ENCODE data around the gene IL1R2. TPM values are rescaled to one million over a fixed set of nuclear protein-coding genes. Genes with fewer than 3 reads are reported as not detected.

IL1R2 gene
- total and polyA plus RNA-seq, 2 of the 8 experiments (the other 6 are each of a cell fraction or from before 2014, with no cell fraction given), result 0.06 TPM; not detected in 1

DNA sequence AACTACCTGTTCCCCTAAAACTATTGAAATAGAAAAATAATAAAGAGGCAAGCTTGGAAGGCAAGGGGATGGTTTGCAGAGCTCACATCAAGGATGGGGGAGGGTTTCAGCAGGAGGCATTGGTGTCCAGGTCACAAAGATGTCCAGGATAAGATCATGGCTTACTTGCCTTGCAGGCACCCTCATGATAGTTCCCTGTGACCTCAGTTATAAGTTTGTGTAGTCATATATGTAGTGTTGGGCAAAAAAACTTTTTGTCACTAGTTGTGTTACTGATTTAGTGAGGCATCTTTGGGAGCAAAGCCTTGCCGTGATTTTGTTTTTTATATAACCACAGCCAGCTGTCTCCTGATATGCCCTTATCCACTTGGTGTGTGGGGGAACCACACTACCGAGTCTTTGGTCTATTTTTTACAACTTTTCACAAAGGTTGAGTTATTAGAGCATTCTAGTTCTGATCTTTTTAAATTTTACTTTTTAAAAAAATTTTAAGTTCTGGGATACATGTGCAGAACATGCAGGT, 53.3 kb downstream of the IL1R2 start:
- Histone ChIP-seq H2BK5ac (ENCODE audit: low read depth, low read length) (no peak overlapping the region), H3K79me2 (ENCODE audit: control insufficient read depth in 1 of 2, insufficient read depth in 2 of 2, low read length in 2 of 2) (no peaks in the 10 kb centered on the region), H2AK5ac (ENCODE audit: low read depth, low read length) (no peak overlapping the region), H3K18ac (ENCODE audit: extremely low read depth, low read length) (no peak overlapping the region), H3K27me3 (replicated peaks in 1 of 4; ENCODE audit: control insufficient read depth in 3 of 4, extremely low read depth in 1 of 4, insufficient read depth in 3 of 4, low read length in 3 of 4) (no peaks in the 10 kb centered on the region), H3K56ac (replicated peaks; ENCODE audit: insufficient read length, low read depth, low read length) (no peak overlapping the region), H3K23me2 (ENCODE audit: low read depth, low read length) (no peaks in the 10 kb centered on the region), H3K9ac (replicated peaks in 1 of 4; ENCODE audit: extremely low read depth in 1 of 4, low read depth in 3 of 4, low read length in 3 of 4) (no peak overlapping the region), H3K36me3 (ENCODE audit: control insufficient read depth in 2 of 4, insufficient read depth in 4 of 4, low read length in 3 of 4) (no peaks in the 10 kb centered on the region), H3K4me3 (ENCODE audit: extremely low read depth in 1 of 4, insufficient read depth in 2 of 4, low read depth in 3 of 4, low read length in 4 of 4) (no peak overlapping the region), H4K5ac (ENCODE audit: insufficient read length, low read depth, low read length) (no peak overlapping the region), H3K4me1 (replicated peaks in 1 of 4; ENCODE audit: control insufficient read depth in 3 of 4, insufficient read depth in 4 of 4, low read length in 3 of 4) (no peaks in the 10 kb centered on the region), H4K91ac (replicated peaks; ENCODE audit: insufficient read length, low read length) (no peak overlapping the region), H2BK20ac (ENCODE audit: low read length) (no peak overlapping the region), H2BK120ac (replicated peaks; ENCODE audit: low read depth, low read length) (no peak overlapping the region), H2BK12ac (ENCODE audit: low read depth, low read length) (no peak overlapping the region), H4K20me1 (replicated peaks in 1 of 2; ENCODE audit: control insufficient read depth in 1 of 2, insufficient read depth in 2 of 2, low read length in 2 of 2) (no peaks in the 10 kb centered on the region), H3K27ac (ENCODE audit: low read depth, low read length) (no peak overlapping the region), H3K4ac (replicated peaks; ENCODE audit: insufficient read length, low read depth, low read length) (no peak overlapping the region), H4K8ac (ENCODE audit: extremely low read depth, insufficient read depth, low read length) (no peak overlapping the region), H2AFZ (ENCODE audit: low read length) (no peak overlapping the region), H3K14ac (ENCODE audit: insufficient read length) (no peak overlapping the region), H3K9me3 (ENCODE audit: insufficient read depth in 2 of 2, low read depth in 1 of 2, low read length in 1 of 2) (no peaks in the 10 kb centered on the region), H3K79me1 (ENCODE audit: low read depth, low read length) (no peaks in the 10 kb centered on the region), H3K4me2 (ENCODE audit: insufficient read depth in 1 of 2, low read depth in 2 of 2, low read length in 2 of 2) (no peak overlapping the region), H3K23ac (ENCODE audit: insufficient read length) (no peak overlapping the region), H2BK15ac (ENCODE audit: low read length) (no peak overlapping the region)
- WGBS, 2 experiments (ENCODE audit: extremely low coverage in 1 of 2, insufficient coverage in 1 of 2, insufficient read length in 1 of 2, insufficient replicate concordance in 2 of 2, low coverage in 1 of 2, low lambda C conversion rate in 2 of 2, missing lambda C conversion rate in 1 of 2), result 85% methylated on average over 2 of the region's 2 CpGs; no CpG with 5 or more reads in 1 of the 2 experiments
- FAIRE-seq (no peak), DNase-seq (ENCODE audit: low read depth in 1 of 2, low spot score in 2 of 2) (no peak)
- ChIA-PET CTCF (ENCODE audit: partially characterized antibody) (interaction anchor here (0.9 to 1.7 kb wide), 4 partner anchors 24 to 190 kb away, joined by 3 to 7 read pairs (median 4); no protein-coding TSS in a partner anchor), POLR2A (ENCODE audit: partially characterized antibody) (no interaction called here)
- TF ChIP-seq SUZ12 (IDR thresholded peaks at IDR 0.05; ENCODE audit: low read length) (no peak), CBX8 (IDR thresholded peaks at IDR 0.05; ENCODE audit: borderline replicate concordance, low read depth, low read length) (no peak), CREB1 (IDR thresholded peaks at IDR 0.05) (no peak), CHD1 (IDR thresholded peaks at IDR 0.05; ENCODE audit: low read depth, low read length) (no peak), TBP (IDR thresholded peaks at IDR 0.05; ENCODE audit: low read depth, low read length) (no peak), CEBPB (IDR thresholded peaks at IDR 0.05; ENCODE audit: low read depth, low read length) (no peak), EZH2 (IDR thresholded peaks at IDR 0.05; ENCODE audit: low read depth, low read length, severe bottlenecking) (no peak), FOSL1 (IDR thresholded peaks at IDR 0.05; ENCODE audit: insufficient read depth, low read depth, low read length) (no peak), SIN3A (conservative IDR thresholded peaks at IDR 0.05 in 1 of 2, IDR thresholded peaks at IDR 0.05 in 1 of 2; ENCODE audit: low read depth in 1 of 2, low read length in 2 of 2) (no peak), SIRT6 (IDR thresholded peaks at IDR 0.05; ENCODE audit: low read length) (no peak)
- TF ChIP-seq, protein P1, sequence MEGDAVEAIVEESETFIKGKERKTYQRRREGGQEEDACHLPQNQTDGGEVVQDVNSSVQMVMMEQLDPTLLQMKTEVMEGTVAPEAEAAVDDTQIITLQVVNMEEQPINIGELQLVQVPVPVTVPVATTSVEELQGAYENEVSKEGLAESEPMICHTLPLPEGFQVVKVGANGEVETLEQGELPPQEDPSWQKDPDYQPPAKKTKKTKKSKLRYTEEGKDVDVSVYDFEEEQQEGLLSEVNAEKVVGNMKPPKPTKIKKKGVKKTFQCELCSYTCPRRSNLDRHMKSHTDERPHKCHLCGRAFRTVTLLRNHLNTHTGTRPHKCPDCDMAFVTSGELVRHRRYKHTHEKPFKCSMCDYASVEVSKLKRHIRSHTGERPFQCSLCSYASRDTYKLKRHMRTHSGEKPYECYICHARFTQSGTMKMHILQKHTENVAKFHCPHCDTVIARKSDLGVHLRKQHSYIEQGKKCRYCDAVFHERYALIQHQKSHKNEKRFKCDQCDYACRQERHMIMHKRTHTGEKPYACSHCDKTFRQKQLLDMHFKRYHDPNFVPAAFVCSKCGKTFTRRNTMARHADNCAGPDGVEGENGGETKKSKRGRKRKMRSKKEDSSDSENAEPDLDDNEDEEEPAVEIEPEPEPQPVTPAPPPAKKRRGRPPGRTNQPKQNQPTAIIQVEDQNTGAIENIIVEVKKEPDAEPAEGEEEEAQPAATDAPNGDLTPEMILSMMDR (IDR thresholded peaks at IDR 0.05; ENCODE audit: control extremely low read depth in 1 of 3, insufficient read depth in 1 of 3, low read depth in 1 of 3, low read length in 3 of 3), result no peak
